Esophagus squamous epithelium (tissue), 4 donors: ENCODE results near the gene POLN.

Experiments
- CTCF ChIP-seq, 6 experiments: fragments of 450-650 bp in 4 of 6; fragments of 200-600 bp in 2 of 6; sonication (generic) in 2 of 6; IDR thresholded peaks; one replicate each; pipeline ENCODE4 v1.5.1; 2016 to 2019; ENCODE audit warnings: antibody characterized with exemption in 6 of 6, mild to moderate bottlenecking in 4 of 6, moderate library complexity in 4 of 6
- POLR2A ChIP-seq, 4 donors: fragments of 450-650 bp; IDR thresholded peaks; one replicate each; pipeline ENCODE4 v1.6.1; 2017; ENCODE audit warnings: antibody characterized with exemption in 4 of 4, mild to moderate bottlenecking in 4 of 4, moderate library complexity in 3 of 4

DNA sequence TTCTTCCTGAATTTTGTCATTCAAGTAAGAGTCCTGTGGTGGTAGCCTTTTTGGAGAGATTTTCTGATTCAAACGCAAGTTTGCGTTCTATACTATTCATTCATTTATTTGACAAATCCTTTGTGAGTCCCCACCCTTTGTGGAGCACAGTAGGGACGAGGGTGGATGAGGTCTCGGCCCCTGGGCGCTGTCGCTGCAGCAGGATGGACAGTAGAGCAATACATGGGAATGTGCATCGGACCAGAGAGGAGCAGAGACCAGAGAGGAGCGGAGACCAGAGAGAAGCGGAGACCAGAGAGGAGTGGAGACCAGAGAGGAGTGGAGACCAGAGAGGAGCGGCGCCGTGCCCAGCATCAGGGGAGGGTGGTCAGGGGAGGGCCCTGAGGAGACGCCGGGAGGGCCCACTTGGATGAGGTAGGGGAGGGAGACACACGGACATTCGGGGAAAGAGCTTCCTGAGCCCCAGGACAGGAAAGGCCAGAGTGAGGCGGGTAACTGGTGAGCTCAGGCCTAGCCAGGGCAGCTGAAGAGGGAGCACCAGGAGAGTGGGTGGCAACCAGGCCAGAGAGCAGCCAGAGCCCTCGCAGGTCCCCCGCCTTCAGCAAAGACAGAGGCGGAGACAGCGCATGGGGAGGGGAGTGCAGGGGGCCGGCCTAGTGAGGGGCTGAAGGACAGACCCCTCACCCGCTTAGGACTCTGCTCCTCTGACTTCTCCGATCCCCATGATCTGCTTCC is 115.4 kb downstream of the POLN start:
- TF ChIP-seq POLR2A (IDR thresholded peaks at IDR 0.05), result no peak
- no peak for TF ChIP-seq CTCF (IDR thresholded peaks at IDR 0.05)
